Measurements from ENCODE around the gene SMARCAD1. TPM values are rescaled to one million over a fixed set of nuclear protein-coding genes. Genes with fewer than 3 reads are reported as not detected.

Gene SMARCAD1
- total and polyA plus RNA-seq, 9 of the 15 experiments (the other 6 are each of a cell fraction or from before 2014, with no cell fraction given), result 11.2 to 52.2 (median 34.6) TPM

DNA sequence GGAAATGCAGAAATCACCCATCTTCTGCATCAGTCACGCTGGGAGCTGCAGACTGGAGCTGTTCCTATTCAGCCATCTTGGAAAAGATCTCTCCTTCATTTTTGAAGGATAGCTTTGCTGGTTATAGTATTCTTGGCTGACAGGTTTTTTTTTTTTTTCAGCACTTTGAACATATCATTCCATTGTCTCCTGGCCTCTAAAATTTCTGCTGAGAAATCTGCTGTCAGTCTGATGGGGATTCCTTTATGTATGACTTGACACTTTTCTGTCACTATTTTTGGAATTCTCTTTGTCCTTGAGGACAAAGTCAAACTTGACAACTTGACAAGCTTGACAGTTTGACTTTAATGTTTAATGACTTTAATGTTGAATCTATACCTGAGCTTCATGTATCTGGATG lies 118.2 kb downstream of the SMARCAD1 start (continued):
- TF ChIP-seq, protein P1, sequence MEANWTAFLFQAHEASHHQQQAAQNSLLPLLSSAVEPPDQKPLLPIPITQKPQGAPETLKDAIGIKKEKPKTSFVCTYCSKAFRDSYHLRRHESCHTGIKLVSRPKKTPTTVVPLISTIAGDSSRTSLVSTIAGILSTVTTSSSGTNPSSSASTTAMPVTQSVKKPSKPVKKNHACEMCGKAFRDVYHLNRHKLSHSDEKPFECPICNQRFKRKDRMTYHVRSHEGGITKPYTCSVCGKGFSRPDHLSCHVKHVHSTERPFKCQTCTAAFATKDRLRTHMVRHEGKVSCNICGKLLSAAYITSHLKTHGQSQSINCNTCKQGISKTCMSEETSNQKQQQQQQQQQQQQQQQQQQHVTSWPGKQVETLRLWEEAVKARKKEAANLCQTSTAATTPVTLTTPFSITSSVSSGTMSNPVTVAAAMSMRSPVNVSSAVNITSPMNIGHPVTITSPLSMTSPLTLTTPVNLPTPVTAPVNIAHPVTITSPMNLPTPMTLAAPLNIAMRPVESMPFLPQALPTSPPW (CRISPR knock-in tag; IDR thresholded peaks at IDR 0.05), result no peak
- TF ChIP-seq, protein P2, sequence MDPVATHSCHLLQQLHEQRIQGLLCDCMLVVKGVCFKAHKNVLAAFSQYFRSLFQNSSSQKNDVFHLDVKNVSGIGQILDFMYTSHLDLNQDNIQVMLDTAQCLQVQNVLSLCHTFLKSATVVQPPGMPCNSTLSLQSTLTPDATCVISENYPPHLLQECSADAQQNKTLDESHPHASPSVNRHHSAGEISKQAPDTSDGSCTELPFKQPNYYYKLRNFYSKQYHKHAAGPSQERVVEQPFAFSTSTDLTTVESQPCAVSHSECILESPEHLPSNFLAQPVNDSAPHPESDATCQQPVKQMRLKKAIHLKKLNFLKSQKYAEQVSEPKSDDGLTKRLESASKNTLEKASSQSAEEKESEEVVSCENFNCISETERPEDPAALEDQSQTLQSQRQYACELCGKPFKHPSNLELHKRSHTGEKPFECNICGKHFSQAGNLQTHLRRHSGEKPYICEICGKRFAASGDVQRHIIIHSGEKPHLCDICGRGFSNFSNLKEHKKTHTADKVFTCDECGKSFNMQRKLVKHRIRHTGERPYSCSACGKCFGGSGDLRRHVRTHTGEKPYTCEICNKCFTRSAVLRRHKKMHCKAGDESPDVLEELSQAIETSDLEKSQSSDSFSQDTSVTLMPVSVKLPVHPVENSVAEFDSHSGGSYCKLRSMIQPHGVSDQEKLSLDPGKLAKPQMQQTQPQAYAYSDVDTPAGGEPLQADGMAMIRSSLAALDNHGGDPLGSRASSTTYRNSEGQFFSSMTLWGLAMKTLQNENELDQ (CRISPR knock-in tag; IDR thresholded peaks at IDR 0.05; ENCODE audit: borderline replicate concordance), result no peak
- TF ChIP-seq CBX2 (IDR thresholded peaks at IDR 0.05; ENCODE audit: insufficient read depth, low read length, poor library complexity, severe bottlenecking) (no peak), LCOR (CRISPR knock-in tag; IDR thresholded peaks at IDR 0.05) (no peak), NCOA4 (IDR thresholded peaks at IDR 0.05; ENCODE audit: partially characterized antibody) (no peak), NFE2L1 (tag; IDR thresholded peaks at IDR 0.05; ENCODE audit: borderline replicate concordance, low read depth) (peak; percentile 29; the same call in 1 of the 2 replicates), PURB (CRISPR knock-in tag; IDR thresholded peaks at IDR 0.05; ENCODE audit: low read depth) (no peak), THRAP3 (IDR thresholded peaks at IDR 0.05; ENCODE audit: borderline replicate concordance) (no peak), TSC22D4 (tag; IDR thresholded peaks at IDR 0.05) (no peak), FOXJ2 (tag; IDR thresholded peaks at IDR 0.05) (no peak), PHF8 (IDR thresholded peaks at IDR 0.05; ENCODE audit: borderline replicate concordance, low read length) (no peak), GABPA (tag; conservative IDR thresholded peaks at IDR 0.05; ENCODE audit: low read depth) (no peak), TEAD1 (CRISPR knock-in tag; IDR thresholded peaks at IDR 0.05) (no peak), NONO (IDR thresholded peaks at IDR 0.05; ENCODE audit: low read depth in 2 of 2, low read length in 1 of 2) (no peak), MAFF (IDR thresholded peaks at IDR 0.05; ENCODE audit: low read length) (peak; percentile 55)
- TF ChIP-seq, protein P3, sequence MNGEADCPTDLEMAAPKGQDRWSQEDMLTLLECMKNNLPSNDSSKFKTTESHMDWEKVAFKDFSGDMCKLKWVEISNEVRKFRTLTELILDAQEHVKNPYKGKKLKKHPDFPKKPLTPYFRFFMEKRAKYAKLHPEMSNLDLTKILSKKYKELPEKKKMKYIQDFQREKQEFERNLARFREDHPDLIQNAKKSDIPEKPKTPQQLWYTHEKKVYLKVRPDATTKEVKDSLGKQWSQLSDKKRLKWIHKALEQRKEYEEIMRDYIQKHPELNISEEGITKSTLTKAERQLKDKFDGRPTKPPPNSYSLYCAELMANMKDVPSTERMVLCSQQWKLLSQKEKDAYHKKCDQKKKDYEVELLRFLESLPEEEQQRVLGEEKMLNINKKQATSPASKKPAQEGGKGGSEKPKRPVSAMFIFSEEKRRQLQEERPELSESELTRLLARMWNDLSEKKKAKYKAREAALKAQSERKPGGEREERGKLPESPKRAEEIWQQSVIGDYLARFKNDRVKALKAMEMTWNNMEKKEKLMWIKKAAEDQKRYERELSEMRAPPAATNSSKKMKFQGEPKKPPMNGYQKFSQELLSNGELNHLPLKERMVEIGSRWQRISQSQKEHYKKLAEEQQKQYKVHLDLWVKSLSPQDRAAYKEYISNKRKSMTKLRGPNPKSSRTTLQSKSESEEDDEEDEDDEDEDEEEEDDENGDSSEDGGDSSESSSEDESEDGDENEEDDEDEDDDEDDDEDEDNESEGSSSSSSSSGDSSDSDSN (IDR thresholded peaks at IDR 0.05; ENCODE audit: borderline replicate concordance in 1 of 2, low read depth in 2 of 2, low read length in 2 of 2), result no peak
- TF ChIP-seq, protein P4, sequence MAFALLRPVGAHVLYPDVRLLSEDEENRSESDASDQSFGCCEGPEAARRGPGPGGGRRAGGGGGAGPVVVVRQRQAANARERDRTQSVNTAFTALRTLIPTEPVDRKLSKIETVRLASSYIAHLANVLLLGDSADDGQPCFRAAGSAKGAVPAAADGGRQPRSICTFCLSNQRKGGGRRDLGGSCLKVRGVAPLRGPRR (CRISPR knock-in tag; IDR thresholded peaks at IDR 0.05), result no peak
- TF ChIP-seq, protein P5, sequence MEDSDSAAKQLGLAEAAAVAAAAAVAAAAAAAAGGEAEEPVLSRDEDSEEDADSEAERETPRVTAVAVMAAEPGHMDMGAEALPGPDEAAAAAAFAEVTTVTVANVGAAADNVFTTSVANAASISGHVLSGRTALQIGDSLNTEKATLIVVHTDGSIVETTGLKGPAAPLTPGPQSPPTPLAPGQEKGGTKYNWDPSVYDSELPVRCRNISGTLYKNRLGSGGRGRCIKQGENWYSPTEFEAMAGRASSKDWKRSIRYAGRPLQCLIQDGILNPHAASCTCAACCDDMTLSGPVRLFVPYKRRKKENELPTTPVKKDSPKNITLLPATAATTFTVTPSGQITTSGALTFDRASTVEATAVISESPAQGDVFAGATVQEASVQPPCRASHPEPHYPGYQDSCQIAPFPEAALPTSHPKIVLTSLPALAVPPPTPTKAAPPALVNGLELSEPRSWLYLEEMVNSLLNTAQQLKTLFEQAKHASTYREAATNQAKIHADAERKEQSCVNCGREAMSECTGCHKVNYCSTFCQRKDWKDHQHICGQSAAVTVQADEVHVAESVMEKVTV (CRISPR knock-in tag; IDR thresholded peaks at IDR 0.05), result no peak

Data from K562 (cell line).